Neural progenitor cell (in vitro differentiated cells): ENCODE data around the gene ARL4C. TPM values are rescaled to one million over a fixed set of nuclear protein-coding genes. Genes with fewer than 3 reads are reported as not detected.

Experiments
- DNase-seq: peaks from one replicate; pipeline ENCODE4 v3.0.0-alpha.2; 2016; ENCODE audit warnings: low spot score
- H2AFZ ChIP-seq: fragments of 200-600 bp; sonication (generic); replicated peaks from 2 replicates; pipeline ENCODE4 v1.6.1; 2016; ENCODE audit warnings: antibody characterized with exemption
- H3F3A ChIP-seq: fragments of 200-600 bp; sonication (generic); 2 replicates; pipeline ENCODE4 v1.6.1; 2016; ENCODE audit warnings: antibody characterized with exemption, low read depth
- H3K27ac ChIP-seq: fragments of 200-600 bp; sonication (generic); 2 replicates; pipeline ENCODE4 v1.5.1; 2016; ENCODE audit warnings: mild to moderate bottlenecking
- H3K27me3 ChIP-seq: fragments of 200-600 bp; sonication (generic); 2 replicates; pipeline ENCODE4 v1.6.1; 2016; ENCODE audit warnings: mild to moderate bottlenecking, moderate library complexity
- H3K36me3 ChIP-seq: fragments of 200-600 bp; sonication (generic); 2 replicates; pipeline ENCODE4 v1.5.1; 2016
- H3K4me1 ChIP-seq: fragments of 200-600 bp; sonication (generic); 2 replicates; pipeline ENCODE4 v1.6.1; 2016; ENCODE audit warnings: mixed run types
- H3K4me2 ChIP-seq: fragments of 200-600 bp; sonication (generic); 2 replicates; pipeline ENCODE4 v1.6.1; 2016
- H3K4me3 ChIP-seq: fragments of 200-600 bp; sonication (generic); 2 replicates; pipeline ENCODE4 v1.5.1; 2016
- H3K79me2 ChIP-seq: fragments of 200-600 bp; sonication (generic); 2 replicates; pipeline ENCODE4 v1.6.1; 2016; ENCODE audit warnings: low read depth
- H3K9ac ChIP-seq: fragments of 200-600 bp; sonication (generic); 2 replicates; pipeline ENCODE4 v1.6.1; 2016
- H3K9me3 ChIP-seq: fragments of 200-600 bp; sonication (generic); 2 replicates; pipeline ENCODE4 v1.5.1; 2016; ENCODE audit warnings: low read depth
- H4K20me1 ChIP-seq: fragments of 200-600 bp; sonication (generic); 2 replicates; pipeline ENCODE4 v1.6.1; 2016; ENCODE audit warnings: low read depth
- H3K27ac Mint-ChIP-seq: 3 replicates; pipeline ENCODE4 v1.8.0; 2021; ENCODE audit warnings: mixed read lengths
- H3K27me3 Mint-ChIP-seq: 2 replicates; pipeline ENCODE4 v1.8.0; 2022; ENCODE audit warnings: low read depth, mild to moderate bottlenecking, inconsistent platforms, moderate library complexity, mixed read lengths; ENCODE audit not compliant: insufficient read depth
- H3K36me3 Mint-ChIP-seq: 3 replicates; pipeline ENCODE4 v1.8.0; 2021; ENCODE audit warnings: mixed read lengths
- H3K4me1 Mint-ChIP-seq: 3 replicates; pipeline ENCODE4 v1.8.0; 2021; ENCODE audit warnings: mixed read lengths
- H3K4me3 Mint-ChIP-seq: 3 replicates; pipeline ENCODE4 v1.8.0; 2021; ENCODE audit warnings: mild to moderate bottlenecking, moderate library complexity, mixed read lengths
- H3K9me3 Mint-ChIP-seq: 3 replicates; pipeline ENCODE4 v1.8.0; 2020; ENCODE audit warnings: mixed read lengths
- CTCF ChIP-seq: fragments of 200-600 bp; sonication (generic); IDR thresholded peaks from 2 replicates; pipeline ENCODE4 v1.5.1; 2017; ENCODE audit warnings: antibody characterized with exemption, mild to moderate bottlenecking
- EZH2 ChIP-seq: fragments of 200-600 bp; sonication (generic); IDR thresholded peaks from 2 replicates; pipeline ENCODE4 v1.6.1; 2017; ENCODE audit warnings: antibody characterized with exemption, mild to moderate bottlenecking, moderate library complexity
- EZH2phosphoT487 ChIP-seq: fragments of 200-600 bp; sonication (generic); IDR thresholded peaks from 2 replicates; pipeline ENCODE4 v1.6.1; 2017; ENCODE audit warnings: antibody characterized with exemption
- total RNA-seq: library from RNA; depleted of rRNA; stranded (reverse); fragments of >200 nt; gene quantifications from 2 replicates; pipeline ENCODE4 v1.2.3, GENCODE V29; 2015; ENCODE audit warnings: low replicate concordance

The ARL4C gene
- total RNA-seq, 1 donor from 2014 or later: 87.6 TPM

GRCh38 chr2:234537929-234538328 is 41.0 kb upstream of the ARL4C start:
- H3K4me1 Mint-ChIP-seq: peaks cover 24% of the 10 kb centered on the region

GRCh38 chr2:234536178-234536965 is 39.5 kb upstream of the ARL4C start:
- H3K4me3 Mint-ChIP-seq: no peak overlapping the region
- Histone ChIP-seq H3K27ac (no peak overlapping the region), H3K4me1 (peaks cover 12% of the 10 kb centered on the region), H3K4me3 (no peak overlapping the region), H3K4me2 (no peak overlapping the region), H3F3A (no peaks in the 10 kb centered on the region), H3K9me3 (peaks cover 4% of the 10 kb centered on the region), H3K79me2 (no peaks in the 10 kb centered on the region), H4K20me1 (no peaks in the 10 kb centered on the region), H3K36me3 (no peaks in the 10 kb centered on the region), H2AFZ (no peak overlapping the region), H3K9ac (no peak overlapping the region), H3K27me3 (no peaks in the 10 kb centered on the region)
- H3K27ac Mint-ChIP-seq: no peak overlapping the region
- peaks cover 4% of the 10 kb centered on the region for H3K9me3 Mint-ChIP-seq
- no peaks in the 10 kb centered on the region for H3K36me3 Mint-ChIP-seq
- DNase-seq: no peak
- H3K27me3 Mint-ChIP-seq: peaks cover 2% of the 10 kb centered on the region
- no peak for TF ChIP-seq EZH2phosphoT487
- TF ChIP-seq CTCF: no peak
- TF ChIP-seq EZH2: no peak
- H3K4me1 Mint-ChIP-seq: peaks cover 24% of the 10 kb centered on the region

More at GRCh38 chr2:234537929-234538328, 41.0 kb upstream of the ARL4C start:
- no peak overlapping the region for H3K27ac Mint-ChIP-seq
- H3K27me3 Mint-ChIP-seq: peaks cover 2% of the 10 kb centered on the region
- no peaks in the 10 kb centered on the region for H3K36me3 Mint-ChIP-seq
- H3K79me2 ChIP-seq: no peaks in the 10 kb centered on the region
- H3F3A ChIP-seq: no peaks in the 10 kb centered on the region
- H3K9ac ChIP-seq: no peak overlapping the region
- peaks cover 12% of the 10 kb centered on the region for H3K4me1 ChIP-seq
- H3K4me3 Mint-ChIP-seq: no peak overlapping the region
- H4K20me1 ChIP-seq: no peaks in the 10 kb centered on the region
- peaks cover under 1% of the 10 kb centered on the region for H3K9me3 Mint-ChIP-seq
- H3K27ac ChIP-seq: no peak overlapping the region
- peaks cover under 1% of the 10 kb centered on the region for H3K9me3 ChIP-seq
- no peak for TF ChIP-seq EZH2
- TF ChIP-seq CTCF: no peak
- no peak for TF ChIP-seq EZH2phosphoT487
- H3K27me3 ChIP-seq: no peaks in the 10 kb centered on the region
- H3K4me2 ChIP-seq: no peak overlapping the region
- DNase-seq: no peak
- H3K4me3 ChIP-seq: no peak overlapping the region
- no peaks in the 10 kb centered on the region for H3K36me3 ChIP-seq
- no peak overlapping the region for H2AFZ ChIP-seq

GRCh38 chr2:234535464-234535863 is 38.6 kb upstream of the ARL4C start:
- H3K4me3 Mint-ChIP-seq: no peak overlapping the region
- no peaks in the 10 kb centered on the region for H3K36me3 Mint-ChIP-seq
- Histone ChIP-seq H3K27me3 (no peaks in the 10 kb centered on the region), H3K9ac (no peak overlapping the region), H3K9me3 (peaks cover 4% of the 10 kb centered on the region), H3F3A (no peaks in the 10 kb centered on the region), H3K4me2 (no peak overlapping the region), H3K36me3 (no peaks in the 10 kb centered on the region), H2AFZ (no peak overlapping the region), H3K27ac (no peak overlapping the region), H3K4me1 (peaks cover 12% of the 10 kb centered on the region), H4K20me1 (no peaks in the 10 kb centered on the region), H3K79me2 (no peaks in the 10 kb centered on the region), H3K4me3 (no peak overlapping the region)
- no peak overlapping the region for H3K27ac Mint-ChIP-seq
- peaks cover 24% of the 10 kb centered on the region for H3K4me1 Mint-ChIP-seq
- H3K9me3 Mint-ChIP-seq: peaks cover 7% of the 10 kb centered on the region
- TF ChIP-seq CTCF (no peak), EZH2 (no peak)
- H3K27me3 Mint-ChIP-seq: peaks cover 2% of the 10 kb centered on the region
- no peak for DNase-seq
